Mononuclear cell (primary cell): ENCODE results near the gene MYG1. TPM values are rescaled to one million over a fixed set of nuclear protein-coding genes. Genes with fewer than 3 reads are reported as not detected.

ENCODE experiments used
- H3K27me3 ChIP-seq: 2 replicates; pipeline ENCODE4 v1.6.0; 2011; ENCODE audit warnings: low read length, control low read depth; ENCODE audit not compliant: insufficient read depth
- H3K4me1 ChIP-seq: 2 replicates; pipeline ENCODE4 v1.5.1; 2011; ENCODE audit warnings: mild to moderate bottlenecking, low read length, control low read depth; ENCODE audit not compliant: insufficient read depth
- H3K4me3 ChIP-seq: 2 replicates; pipeline ENCODE4 v1.5.1; 2011; ENCODE audit warnings: mild to moderate bottlenecking, low read length, moderate library complexity
- H3K9me3 ChIP-seq: 2 replicates; pipeline ENCODE4 v1.5.1; 2011; ENCODE audit warnings: low read depth, mild to moderate bottlenecking, control low read depth, low read length
- total RNA-seq: library from RNA; depleted of rRNA; stranded (reverse); fragments of >200 nt; gene quantifications from one replicate; pipeline ENCODE4 v1.2.3, GENCODE V29; 2012

Gene MYG1
- total RNA-seq, 1 donor, result 20.4 TPM

GRCh38 chr12:53352331-53353256, 53.1 kb downstream of the MYG1 start:
- Histone ChIP-seq H3K27me3 (no peaks in the 10 kb centered on the region), H3K9me3 (no peaks in the 10 kb centered on the region), H3K4me3 (no peak overlapping the region), H3K4me1 (peaks cover 5% of the 10 kb centered on the region)

GRCh38 chr12:53353257-53353655, 53.8 kb downstream of the MYG1 start:
- Histone ChIP-seq H3K27me3 (no peaks in the 10 kb centered on the region), H3K4me3 (no peak overlapping the region), H3K4me1 (peaks cover 5% of the 10 kb centered on the region), H3K9me3 (no peaks in the 10 kb centered on the region)

GRCh38 chr12:53355121-53355520, 55.6 kb downstream of the MYG1 start:
- no peaks in the 10 kb centered on the region for H3K27me3 ChIP-seq
- H3K4me3 ChIP-seq, result no peak overlapping the region
- H3K9me3 ChIP-seq, result no peaks in the 10 kb centered on the region
- peaks cover 5% of the 10 kb centered on the region for H3K4me1 ChIP-seq

Other genes starting within 250 kb of the MYG1 start
- 0.21 TPM for gene TNS2, start 249.6 kb upstream of the MYG1 start, total RNA-seq
- gene SPRYD3, start 220.3 kb upstream of the MYG1 start, total RNA-seq, result 9.4 TPM
- not detected for gene IGFBP6, start 202.0 kb upstream of the MYG1 start, total RNA-seq
- 0.21 TPM for gene SOAT2, start 196.2 kb upstream of the MYG1 start, total RNA-seq
- gene ZNF740, start 119.0 kb upstream of the MYG1 start, total RNA-seq, result 15.2 TPM
- gene CSAD, start 118.8 kb upstream of the MYG1 start, total RNA-seq, result 11.3 TPM
- gene ITGB7, start 92.4 kb upstream of the MYG1 start, total RNA-seq, result 49.8 TPM
- gene RARG, start 67.5 kb upstream of the MYG1 start, total RNA-seq, result 6.6 TPM
- 1.0 TPM for gene ESPL1, start 31.4 kb upstream of the MYG1 start, total RNA-seq
- 979 TPM for gene PFDN5, start 4.2 kb upstream of the MYG1 start, total RNA-seq
- 13.2 TPM for gene AAAS, start 21.9 kb downstream of the MYG1 start, total RNA-seq
- gene SP7, start 36.7 kb downstream of the MYG1 start, total RNA-seq, result not detected
- gene SP1, start 80.5 kb downstream of the MYG1 start, total RNA-seq, result 53.6 TPM
- gene AMHR2, start 124.2 kb downstream of the MYG1 start, total RNA-seq, result 0.52 TPM
- 104 TPM for gene PRR13, start 142.0 kb downstream of the MYG1 start, total RNA-seq
- gene PCBP2, start 152.4 kb downstream of the MYG1 start, total RNA-seq, result 511 TPM
- 4.6 TPM for gene MAP3K12, start 199.8 kb downstream of the MYG1 start, total RNA-seq
- 9.4 TPM for gene TARBP2, start 201.6 kb downstream of the MYG1 start, total RNA-seq
- not detected for gene NPFF, start 207.8 kb downstream of the MYG1 start, total RNA-seq